Naive B cell (primary cell): ENCODE measurements around the gene ACAA1. TPM values are rescaled to one million over a fixed set of nuclear protein-coding genes. Genes with fewer than 3 reads are reported as not detected.

Source experiments
- ATAC-seq, 2 donors: fragments of 150-1000 bp; cut with Tn5 transposase; 2 replicates each; pipeline ENCODE4 v1.10.0; 2021; ENCODE audit warnings: low read depth in 2 of 2, mild to moderate bottlenecking in 2 of 2, moderate library complexity in 2 of 2
- DNase-seq: peaks from one replicate; pipeline ENCODE4 v3.0.0; 2022
- H3K27ac Mint-ChIP-seq, 6 donors: one replicate each; pipeline ENCODE4 v1.8.0; 2020 to 2022; ENCODE audit warnings: mild to moderate bottlenecking in 6 of 6, mixed read lengths in 6 of 6, moderate library complexity in 5 of 6, inconsistent platforms in 2 of 6
- H3K27me3 Mint-ChIP-seq, 3 donors: one replicate each; pipeline ENCODE4 v1.8.0; 2021 to 2022; ENCODE audit warnings: mixed read lengths in 3 of 3, mild to moderate bottlenecking in 1 of 3
- H3K36me3 Mint-ChIP-seq, 2 donors: one replicate each; pipeline ENCODE4 v1.8.0; 2020 to 2022; ENCODE audit warnings: mixed read lengths in 2 of 2, inconsistent platforms in 1 of 2, mild to moderate bottlenecking in 1 of 2
- H3K4me1 Mint-ChIP-seq, 3 donors: one replicate each; pipeline ENCODE4 v1.8.0; 2020 to 2022; ENCODE audit warnings: mixed read lengths in 3 of 3, inconsistent platforms in 1 of 3, mild to moderate bottlenecking in 1 of 3, moderate library complexity in 1 of 3
- H3K4me3 Mint-ChIP-seq, 8 donors: one replicate each; pipeline ENCODE4 v1.8.0; 2020 to 2022; ENCODE audit warnings: mild to moderate bottlenecking in 8 of 8, mixed read lengths in 8 of 8, moderate library complexity in 8 of 8, inconsistent platforms in 2 of 8
- H3K9me3 Mint-ChIP-seq, 7 donors: one replicate each; pipeline ENCODE4 v1.8.0; 2020 to 2022; ENCODE audit warnings: mixed read lengths in 7 of 7, mild to moderate bottlenecking in 5 of 7, inconsistent platforms in 2 of 7, moderate library complexity in 1 of 7
- polyA plus RNA-seq, 6 donors: library from polyadenylated mRNA; unstranded; fragments of 300-500 nt; fragmentation: Illumina TruSeq; gene quantifications; one replicate each; pipeline ENCODE4 v1.2.3, GENCODE V29; 2021; ENCODE audit warnings: low read depth in 6 of 6

ACAA1 gene
- polyA plus RNA-seq, 6 donors from 2014 or later, result 44.3 to 62.4 (median 52.0) TPM

DNA sequence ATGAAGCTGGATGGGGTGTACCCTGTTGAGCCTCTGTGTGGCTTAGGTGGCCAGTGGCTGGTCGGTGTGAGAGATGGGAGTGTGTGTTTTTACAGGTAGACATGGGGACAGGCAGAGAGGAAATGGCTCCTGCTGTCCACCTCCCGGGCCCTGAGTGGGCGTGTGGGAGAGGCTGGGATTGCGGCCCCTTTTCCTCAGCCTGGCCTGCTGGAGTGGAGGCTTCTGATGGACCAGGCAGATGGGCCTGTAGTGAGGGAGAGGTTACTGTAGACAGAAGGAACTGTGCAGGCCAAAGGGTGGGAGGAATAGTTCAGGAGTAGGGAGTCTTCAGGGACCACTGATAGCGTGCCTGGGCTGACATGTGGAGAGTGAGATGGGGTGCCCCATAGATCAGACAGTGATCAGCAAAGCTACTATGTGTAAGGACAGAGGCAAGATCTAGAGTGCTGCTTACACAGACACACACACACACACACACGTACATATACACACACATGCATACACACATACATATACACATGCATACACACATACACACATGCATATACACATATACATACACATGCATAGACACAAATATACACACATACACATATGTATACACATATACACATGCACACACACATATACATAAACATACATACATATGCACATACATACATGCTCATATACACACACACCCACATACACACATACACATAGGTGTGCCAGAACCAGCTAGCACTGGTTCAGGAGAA lies 26.4 kb downstream of the ACAA1 start:
- peaks cover 0 to 6% (median 4%) of the 10 kb centered on the region in 3 donors for H3K27me3 Mint-ChIP-seq
- H3K4me1 Mint-ChIP-seq, result peaks cover 8 to 13% (median 10%) of the 10 kb centered on the region in 3 donors
- DNase-seq (no peak), ATAC-seq (no peak)
- no peak overlapping the region for H3K4me3 Mint-ChIP-seq
- no peak overlapping the region for H3K27ac Mint-ChIP-seq
- peaks cover 0 to 6% of the 10 kb centered on the region in 2 donors for H3K36me3 Mint-ChIP-seq
- peaks cover 3 to 8% (median 4%) of the 10 kb centered on the region in 7 donors for H3K9me3 Mint-ChIP-seq

DNA sequence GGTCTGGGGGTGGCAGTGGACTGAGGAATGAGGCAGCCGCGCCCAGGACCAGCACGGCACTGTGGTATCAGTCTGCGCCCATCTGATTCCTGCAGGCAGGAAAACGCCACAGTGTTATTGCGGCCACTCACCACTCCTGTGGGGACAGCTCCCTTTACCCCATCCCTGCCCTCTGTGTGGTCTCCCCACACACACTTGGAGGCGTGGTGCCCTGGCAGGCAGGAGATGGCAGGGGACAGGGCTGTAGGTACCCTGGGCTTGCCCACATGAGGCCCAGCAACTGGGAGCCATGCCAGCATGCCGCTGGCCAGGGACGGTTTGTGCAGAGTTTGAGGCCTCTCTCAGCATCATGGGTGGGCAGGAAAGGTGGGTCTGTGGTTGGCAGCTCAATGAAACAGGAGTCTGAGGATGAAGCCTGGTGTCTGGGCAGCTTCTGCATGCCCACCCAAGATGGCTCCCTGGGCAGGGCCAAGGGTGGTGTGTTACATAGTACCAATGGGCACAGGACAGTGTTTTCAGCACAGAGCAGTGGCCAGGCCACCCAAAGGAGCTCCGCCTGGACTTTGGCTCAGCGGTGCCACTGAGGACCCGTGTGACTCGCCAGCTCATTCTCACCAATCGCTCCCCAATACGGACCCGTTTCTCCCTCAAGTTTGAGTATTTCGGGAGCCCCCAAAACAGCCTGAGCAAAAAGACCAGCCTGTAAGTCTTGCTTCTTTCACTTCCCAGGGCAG lies 27.2 kb downstream of the ACAA1 start:
- DNase-seq, result no peak
- Mint-ChIP-seq H3K4me3 (no peak overlapping the region), H3K9me3 (peaks cover 6 to 15% (median 9%) of the 10 kb centered on the region in 7 donors), H3K36me3 (peaks cover 1 to 13% of the 10 kb centered on the region in 2 donors), H3K27ac (no peak overlapping the region), H3K4me1 (peaks cover 1 to 5% (median 3%) of the 10 kb centered on the region in 3 donors), H3K27me3 (peaks cover 4 to 13% (median 7%) of the 10 kb centered on the region in 3 donors)
- ATAC-seq, result no peak

DNA sequence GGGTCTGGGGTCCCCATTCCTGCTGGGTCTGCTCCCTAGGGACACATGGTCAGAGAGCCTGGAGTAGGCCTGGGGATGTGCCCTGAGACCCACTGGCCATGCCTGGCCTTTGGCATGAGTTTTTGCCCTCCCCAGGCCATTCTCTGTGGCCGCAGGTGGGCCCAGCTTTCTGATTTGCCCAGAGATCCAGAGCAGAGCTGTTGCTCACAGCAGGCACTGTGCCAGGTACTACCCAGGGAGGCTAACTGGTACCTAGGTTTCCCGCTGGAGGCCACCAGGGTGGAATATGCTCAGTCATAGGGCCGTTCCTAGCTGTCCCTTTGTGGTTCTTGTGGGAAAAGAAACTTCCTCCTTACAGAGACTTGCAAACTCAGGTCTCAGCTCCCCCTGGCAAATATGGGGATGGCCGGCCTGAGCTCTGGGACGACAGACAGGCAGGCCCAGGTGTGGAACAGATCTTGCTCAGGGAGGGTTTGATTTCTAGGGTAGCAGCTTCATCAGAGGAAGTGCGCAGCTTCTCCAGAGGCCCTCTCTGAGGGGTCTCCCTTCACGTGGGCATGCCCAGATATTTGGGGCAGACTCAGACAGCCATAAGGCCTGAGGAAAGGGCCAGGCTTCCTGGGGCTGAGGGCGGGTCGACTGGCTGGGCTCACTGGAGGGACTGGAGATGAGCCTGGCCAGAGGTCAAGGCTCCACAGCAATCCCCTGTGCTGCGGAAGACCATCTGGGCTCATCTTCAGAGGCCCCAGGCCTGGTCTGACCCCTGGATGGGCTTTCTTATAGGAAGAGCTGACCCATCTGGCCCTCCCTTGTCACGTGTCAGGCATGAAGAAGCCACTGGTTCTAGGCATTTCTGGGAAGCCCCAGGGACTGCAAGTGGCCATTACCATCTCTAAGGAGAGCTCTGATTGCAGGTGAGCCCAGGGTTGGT lies 28.0 kb downstream of the ACAA1 start:
- Mint-ChIP-seq H3K27me3 (peaks cover 4 to 14% (median 12%) of the 10 kb centered on the region in 3 donors), H3K4me1 (no peaks in the 10 kb centered on the region), H3K9me3 (peaks cover 6 to 19% (median 11%) of the 10 kb centered on the region in 7 donors), H3K4me3 (no peak overlapping the region), H3K27ac (peak overlapping the region in 1 of 6 donors; percentile 34), H3K36me3 (peaks cover 5 to 18% of the 10 kb centered on the region in 2 donors)
- ATAC-seq (no peak), DNase-seq (no peak)

DNA sequence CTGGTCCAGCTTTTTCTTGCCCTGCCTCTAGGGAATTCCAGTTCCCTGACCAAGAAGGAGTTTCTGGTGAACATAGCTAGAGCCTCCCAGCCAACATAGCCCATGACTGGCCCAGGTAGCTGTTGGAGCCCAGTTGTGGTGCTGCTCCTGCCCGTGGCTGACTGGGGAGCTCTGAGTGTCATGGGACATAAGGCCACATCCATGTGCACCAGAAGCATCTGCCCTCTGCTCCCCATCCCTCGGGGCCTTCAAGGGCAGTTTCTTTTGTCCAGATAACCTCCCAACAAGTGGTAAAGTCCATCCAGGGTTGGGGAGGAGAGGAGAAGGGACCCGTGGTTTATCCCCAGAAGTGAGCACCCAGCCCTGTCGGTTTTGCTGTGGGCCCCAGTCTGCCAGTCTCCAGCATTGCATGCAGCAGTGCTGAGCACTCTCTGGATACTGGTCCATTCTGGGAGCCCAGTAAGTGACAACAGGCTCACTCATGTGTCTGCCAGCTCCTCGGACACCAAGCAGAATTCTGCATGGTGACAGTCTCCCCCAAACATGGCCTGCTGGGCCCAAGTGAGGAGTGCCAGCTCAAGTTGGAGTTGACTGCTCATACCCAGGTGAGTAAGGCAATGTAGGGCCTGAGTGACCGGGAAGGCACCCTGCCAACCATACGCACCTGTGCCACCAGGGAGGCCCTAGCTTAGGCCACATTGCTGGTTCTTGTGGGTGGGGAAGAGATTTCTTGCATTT lies 28.8 kb downstream of the ACAA1 start:
- no peak for DNase-seq
- ATAC-seq, result no peak
- H3K27ac Mint-ChIP-seq, result peak overlapping the region in 1 of 6 donors; percentile 26
- H3K36me3 Mint-ChIP-seq, result peaks cover 5 to 18% of the 10 kb centered on the region in 2 donors
- no peak overlapping the region for H3K4me3 Mint-ChIP-seq
- peaks cover 8 to 19% (median 11%) of the 10 kb centered on the region in 7 donors for H3K9me3 Mint-ChIP-seq
- H3K4me1 Mint-ChIP-seq, result peaks cover 0 to 3% (median 1%) of the 10 kb centered on the region in 3 donors
- H3K27me3 Mint-ChIP-seq, result peaks cover 4 to 14% (median 12%) of the 10 kb centered on the region in 3 donors

DNA sequence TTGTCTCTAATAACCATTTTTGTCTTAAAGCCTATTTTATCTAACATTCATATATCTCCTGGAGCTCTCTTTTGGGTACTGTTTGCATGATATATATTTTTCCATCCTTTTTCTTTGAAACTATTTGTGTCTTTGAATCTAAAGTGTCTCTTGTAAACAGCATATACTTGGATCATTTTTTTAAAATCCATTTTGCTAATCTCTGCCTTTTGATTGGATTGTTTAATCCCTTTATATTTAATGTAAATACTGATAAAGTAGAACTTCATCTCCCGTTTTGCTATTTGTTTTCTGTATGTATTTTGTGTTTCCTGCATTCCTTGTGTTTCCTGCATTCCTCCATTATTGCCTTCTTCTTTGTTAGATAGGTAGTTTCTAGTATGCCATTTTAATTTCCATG lies 31.4 kb downstream of the ACAA1 start:
- Mint-ChIP-seq H3K36me3 (peaks cover 5 to 18% of the 10 kb centered on the region in 2 donors), H3K27me3 (peaks cover 4 to 14% (median 12%) of the 10 kb centered on the region in 3 donors), H3K27ac (no peak overlapping the region), H3K4me1 (peaks cover 8 to 12% (median 12%) of the 10 kb centered on the region in 3 donors), H3K4me3 (no peak overlapping the region), H3K9me3 (peaks cover 8 to 19% (median 11%) of the 10 kb centered on the region in 7 donors)
- DNase-seq (no peak), ATAC-seq (no peak)

DNA sequence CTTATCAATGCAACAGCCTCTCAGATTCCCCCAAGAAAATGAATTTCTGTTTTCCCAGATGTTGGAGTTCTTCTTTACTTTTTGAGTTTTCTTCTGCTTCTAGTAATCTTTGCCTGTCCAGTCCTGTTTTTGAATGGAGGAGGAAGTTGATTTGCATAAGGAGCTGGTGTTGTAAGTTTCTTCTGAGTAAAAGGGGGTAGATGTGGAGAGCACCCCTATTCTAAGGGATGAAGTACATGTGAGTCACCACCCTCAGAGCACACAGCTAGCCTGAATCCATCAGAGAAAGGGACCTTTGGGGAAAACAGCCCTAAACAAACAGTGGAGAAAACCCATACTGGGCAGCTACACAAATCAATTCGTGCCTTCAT lies 34.5 kb downstream of the ACAA1 start:
- H3K9me3 Mint-ChIP-seq, result peaks cover 8 to 19% (median 11%) of the 10 kb centered on the region in 7 donors
- ATAC-seq (no peak), DNase-seq (no peak)
- H3K4me3 Mint-ChIP-seq, result no peak overlapping the region
- peaks cover 5 to 18% of the 10 kb centered on the region in 2 donors for H3K36me3 Mint-ChIP-seq
- H3K27ac Mint-ChIP-seq, result no peak overlapping the region
- peaks cover 8 to 12% (median 12%) of the 10 kb centered on the region in 3 donors for H3K4me1 Mint-ChIP-seq
- peaks cover 2 to 35% (median 33%) of the 10 kb centered on the region in 3 donors for H3K27me3 Mint-ChIP-seq

DNA sequence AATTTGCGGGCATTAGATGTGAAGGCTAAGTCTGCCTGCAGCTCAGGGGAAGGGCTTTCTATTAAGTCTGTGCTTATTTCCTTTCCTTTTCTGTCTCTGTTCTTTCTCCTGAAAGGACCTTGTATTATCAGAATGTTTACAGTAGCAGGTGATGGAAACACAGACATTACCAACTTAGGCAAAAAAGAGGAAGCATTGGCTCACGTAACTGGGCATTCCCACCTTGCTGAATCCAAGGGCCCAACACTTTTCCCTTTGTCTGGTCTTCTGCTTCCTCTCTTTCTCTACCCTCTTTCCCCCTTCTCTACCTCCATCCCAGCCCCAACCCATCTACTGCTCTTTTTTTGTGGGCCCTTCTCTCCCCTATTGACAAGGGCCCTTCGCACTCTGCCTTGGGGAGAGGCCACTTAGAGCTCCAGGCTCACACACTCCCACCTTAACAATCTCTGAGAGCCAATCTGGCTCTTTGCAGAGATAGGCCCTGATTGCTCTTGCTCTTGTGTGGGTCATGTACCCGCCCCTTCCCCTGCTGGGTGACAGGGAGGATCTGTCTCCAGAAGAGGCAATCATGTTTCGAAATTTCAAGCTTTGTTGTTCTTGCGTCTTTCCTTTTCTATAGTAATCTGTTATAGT lies 35.0 kb downstream of the ACAA1 start:
- peaks cover 8 to 12% (median 12%) of the 10 kb centered on the region in 3 donors for H3K4me1 Mint-ChIP-seq
- no peak for ATAC-seq
- peaks cover 5 to 18% of the 10 kb centered on the region in 2 donors for H3K36me3 Mint-ChIP-seq
- peaks cover 8 to 19% (median 11%) of the 10 kb centered on the region in 7 donors for H3K9me3 Mint-ChIP-seq
- H3K27ac Mint-ChIP-seq, result peak overlapping the region in 1 of 6 donors; percentile 69
- no peak for DNase-seq
- no peak overlapping the region for H3K4me3 Mint-ChIP-seq
- peaks cover 0 to 35% (median 33%) of the 10 kb centered on the region in 3 donors for H3K27me3 Mint-ChIP-seq

DNA sequence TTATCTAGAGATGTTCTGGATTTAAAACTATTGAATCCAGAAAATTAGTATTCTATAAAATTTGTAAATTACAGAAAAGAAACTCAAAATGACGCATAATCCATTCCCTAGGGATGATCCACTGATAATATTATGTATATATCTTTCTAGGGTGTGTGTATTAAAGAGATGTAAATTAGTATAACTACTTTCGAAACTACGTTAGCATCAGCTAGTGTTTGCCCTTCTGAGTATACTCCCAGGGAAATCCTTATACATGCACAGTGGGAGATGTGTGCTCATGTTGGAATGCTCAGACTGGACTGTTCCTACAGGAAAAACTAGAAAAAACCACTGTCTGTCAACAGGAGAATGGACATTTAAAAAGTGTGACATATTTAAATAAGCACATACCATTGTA lies 36.4 kb downstream of the ACAA1 start:
- H3K36me3 Mint-ChIP-seq, result peaks cover 5 to 12% of the 10 kb centered on the region in 2 donors
- peaks cover 5 to 11% (median 8%) of the 10 kb centered on the region in 7 donors for H3K9me3 Mint-ChIP-seq
- H3K4me1 Mint-ChIP-seq, result peaks cover 8 to 12% (median 12%) of the 10 kb centered on the region in 3 donors
- H3K4me3 Mint-ChIP-seq, result no peak overlapping the region
- DNase-seq (no peak), ATAC-seq (no peak)
- H3K27ac Mint-ChIP-seq, result no peak overlapping the region
- peaks cover 0 to 33% (median 30%) of the 10 kb centered on the region in 3 donors for H3K27me3 Mint-ChIP-seq

DNA sequence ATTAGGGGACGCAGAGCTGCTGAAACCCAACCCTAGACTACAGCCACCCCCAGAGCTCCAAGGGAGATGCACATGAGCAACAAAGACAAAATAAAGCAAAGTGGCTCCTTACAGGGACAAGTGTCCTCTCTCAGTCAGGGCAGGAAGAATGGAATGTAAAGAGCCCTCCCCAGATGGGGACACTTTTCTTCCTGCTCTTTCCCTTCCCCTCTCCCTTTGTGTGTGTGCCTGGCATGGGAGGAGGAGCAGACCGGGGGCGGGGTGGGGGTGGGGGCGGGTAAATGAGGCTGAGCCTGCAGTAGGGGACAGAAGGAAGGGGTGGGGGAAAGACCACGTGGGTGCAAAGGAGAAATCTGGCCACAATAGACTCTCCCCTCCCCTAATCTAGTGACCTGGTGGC lies 37.4 kb downstream of the ACAA1 start:
- H3K9me3 Mint-ChIP-seq, result peaks cover 0 to 4% (median 2%) of the 10 kb centered on the region in 7 donors
- H3K4me3 Mint-ChIP-seq, result no peak overlapping the region
- H3K4me1 Mint-ChIP-seq, result peaks cover 8 to 12% (median 12%) of the 10 kb centered on the region in 3 donors
- no peak overlapping the region for H3K27ac Mint-ChIP-seq
- H3K36me3 Mint-ChIP-seq, result peaks cover 1 to 2% of the 10 kb centered on the region in 2 donors
- peaks cover 0 to 23% (median 21%) of the 10 kb centered on the region in 3 donors for H3K27me3 Mint-ChIP-seq
- ATAC-seq (no peak), DNase-seq (no peak)

DNA sequence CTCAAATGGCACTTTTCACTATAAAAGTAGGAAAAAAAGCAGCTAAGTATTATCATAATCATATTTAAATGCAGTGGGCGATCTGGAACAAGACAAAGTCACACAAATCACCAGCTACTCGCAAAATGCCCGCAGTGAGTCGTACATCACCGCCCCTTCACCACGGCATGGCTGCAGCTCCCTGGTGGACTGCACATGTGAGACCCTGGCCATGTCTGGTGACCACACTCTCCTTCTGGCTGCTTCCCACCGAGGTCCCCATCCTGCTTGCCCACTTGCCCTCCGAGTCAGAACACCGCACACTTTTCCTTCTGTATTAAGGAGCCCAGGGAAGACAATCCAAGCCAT lies 38.6 kb downstream of the ACAA1 start:
- Mint-ChIP-seq H3K4me1 (peaks cover 8 to 12% (median 12%) of the 10 kb centered on the region in 3 donors), H3K27me3 (peaks cover 0 to 21% (median 21%) of the 10 kb centered on the region in 3 donors), H3K36me3 (no peaks in the 10 kb centered on the region), H3K4me3 (no peak overlapping the region), H3K27ac (peak overlapping the region in 1 of 6 donors; percentile 43), H3K9me3 (no peaks in the 10 kb centered on the region)
- DNase-seq (no peak), ATAC-seq (no peak)

DNA sequence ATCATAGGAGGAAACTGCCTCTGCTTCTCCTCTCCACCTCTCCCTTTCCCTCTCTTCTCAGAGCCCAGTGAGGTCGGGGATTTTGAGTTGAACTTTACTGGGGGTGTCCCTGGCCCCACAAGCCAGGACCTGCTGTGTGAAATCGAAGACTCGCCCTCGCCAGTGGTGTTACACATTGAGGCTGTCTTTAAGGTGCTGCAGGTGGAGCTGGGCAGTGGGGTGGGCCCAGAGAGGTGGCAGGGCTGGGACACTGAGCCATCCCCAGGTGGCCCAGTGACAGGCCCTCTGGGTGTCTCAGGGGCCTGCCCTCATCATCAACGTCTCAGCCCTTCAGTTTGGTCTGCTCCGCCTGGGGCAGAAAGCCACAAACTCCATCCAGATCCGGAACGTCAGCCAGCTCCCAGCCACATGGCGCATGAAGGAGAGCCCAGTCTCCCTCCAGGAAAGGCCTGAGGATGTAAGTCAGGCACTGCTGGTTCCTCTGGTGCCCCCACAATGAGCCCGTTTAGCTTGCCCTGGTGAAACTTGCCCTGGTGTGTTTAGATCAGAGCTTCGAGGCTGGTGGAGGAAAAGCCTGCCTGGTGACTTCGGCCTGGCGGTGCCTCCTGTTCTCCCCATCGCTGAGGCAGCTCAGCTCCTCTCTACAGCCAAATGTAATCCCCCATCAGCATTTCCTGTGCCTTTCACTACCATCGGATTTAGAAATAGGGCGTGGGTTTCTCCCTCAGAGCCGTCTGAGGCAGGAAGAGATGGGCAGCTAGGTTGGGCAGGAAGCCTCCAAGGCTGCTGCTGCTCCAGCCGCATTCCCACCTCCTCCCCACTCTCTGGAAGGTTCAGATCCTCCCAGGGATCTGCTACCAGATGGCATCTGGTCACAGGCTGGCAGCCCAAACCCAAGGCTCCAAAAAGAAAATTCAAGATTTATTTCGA lies 39.2 kb downstream of the ACAA1 start:
- no peak overlapping the region for H3K27ac Mint-ChIP-seq

More for the DNA sequence above, 39.2 kb downstream of the ACAA1 start:
- ATAC-seq (no peak), DNase-seq (no peak)
- no peaks in the 10 kb centered on the region for H3K9me3 Mint-ChIP-seq
- peaks cover 0 to 21% (median 21%) of the 10 kb centered on the region in 3 donors for H3K27me3 Mint-ChIP-seq
- H3K4me3 Mint-ChIP-seq, result no peak overlapping the region
- no peaks in the 10 kb centered on the region for H3K36me3 Mint-ChIP-seq
- peaks cover 8 to 9% (median 8%) of the 10 kb centered on the region in 3 donors for H3K4me1 Mint-ChIP-seq
